Measurements from ENCODE around the gene STUM. TPM values are rescaled to one million over a fixed set of nuclear protein-coding genes. Genes with fewer than 3 reads are reported as not detected.

The STUM gene
- total and polyA plus RNA-seq, 10 of the 15 experiments (the other 5 are each of a cell fraction or from before 2014, with no cell fraction given): under 0.01 to 0.15 (median 0.09) TPM; not detected in 5

- POLR2A ChIA-PET: interaction anchor here (0.6 kb wide), 1 partner anchor 20 kb away, joined by 4 read pairs; no protein-coding TSS in a partner anchor
- CTCF ChIA-PET: no interaction called here
- ATAC-seq (no peak), DNase-seq (ENCODE audit: low read depth, low spot score) (no peak), FAIRE-seq (no peak)
- no peaks in the 10 kb centered on the region for H3K9me3 ChIP-seq (replicated peaks; ENCODE audit: control insufficient read depth, insufficient read depth, low read length)
- TF ChIP-seq SREBF1 (IDR thresholded peaks at IDR 0.05; ENCODE audit: low read length): no peak
- no peak for TF ChIP-seq TAF1 (IDR thresholded peaks at IDR 0.05; ENCODE audit: borderline replicate concordance, low read depth, low read length)
- no peak for TF ChIP-seq WRNIP1 (IDR thresholded peaks at IDR 0.05; ENCODE audit: borderline replicate concordance, low read depth, low read length)
- SMC1A ChIA-PET (ENCODE audit: uncharacterized antibody, unreplicated experiment): no interaction called here
- H3K27ac ChIP-seq (ENCODE audit: control insufficient read depth, insufficient read depth): no peak overlapping the region
- H3K4me3 ChIP-seq: no peak overlapping the region
- in situ Hi-C loops (cut with MboI) (no loop called here), intact Hi-C loops (cut with micrococcal nuclease; ENCODE audit: unreplicated experiment) (no loop called here)
- no peaks in the 10 kb centered on the region for H3K36me3 ChIP-seq (ENCODE audit: control insufficient read depth in 2 of 2, insufficient read depth in 2 of 2, low read length in 1 of 2)
- no peaks in the 10 kb centered on the region for H3K4me1 ChIP-seq (ENCODE audit: control insufficient read depth, insufficient read depth, low read length)
- BruUV-seq (replicated peaks): no TSS peak
- RAD21 ChIA-PET (ENCODE audit: unreplicated experiment): no interaction called here
- no peaks in the 10 kb centered on the region for H4K20me1 ChIP-seq (ENCODE audit: control insufficient read depth, insufficient read depth)
- H3K27me3 ChIP-seq (replicated peaks in 1 of 2; ENCODE audit: control insufficient read depth in 2 of 2, insufficient read depth in 2 of 2, low read length in 1 of 2): peaks cover 3 to 6% of the 10 kb centered on the region in 2 experiments; a peak in 2 of 4 replicates
- no peak overlapping the region for H3K9ac ChIP-seq (ENCODE audit: control insufficient read depth, insufficient read depth, low read length)
- WGBS (ENCODE audit: insufficient coverage, insufficient replicate concordance, low lambda C conversion rate, missing lambda C conversion rate): 15% methylated on average over 2 of the region's 2 CpGs
- H3K4me2 ChIP-seq (ENCODE audit: control insufficient read depth, insufficient read depth): no peak overlapping the region
- no peaks in the 10 kb centered on the region for H3K79me2 ChIP-seq (ENCODE audit: control insufficient read depth, insufficient read depth, low read length)
- H2AFZ ChIP-seq (ENCODE audit: control insufficient read depth, low read depth, low read length): no peak overlapping the region
Observed at GRCh38 chr1:226562989-226563388, 14.4 kb downstream of the STUM start.

DNA sequence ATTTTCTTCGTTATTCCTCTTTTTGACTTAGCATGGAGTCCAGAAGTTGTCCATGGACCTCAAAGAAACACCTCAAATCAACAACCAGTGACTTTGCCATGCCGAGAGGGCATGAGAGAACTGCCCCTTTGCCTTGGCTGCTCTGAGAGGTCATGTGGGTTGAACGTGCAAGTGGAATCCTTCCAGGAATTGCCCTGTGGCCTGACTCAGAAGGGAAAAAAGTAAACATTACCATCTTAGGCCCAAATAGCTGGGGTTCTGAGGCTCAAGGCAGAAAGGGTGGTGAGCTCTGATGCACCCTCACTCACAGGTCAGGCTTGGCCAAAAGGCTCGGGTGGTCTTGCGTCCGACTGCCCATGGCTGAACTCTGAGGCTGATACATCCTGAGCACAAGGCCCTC, 15.1 kb downstream of the STUM start:
- H3K9me3 ChIP-seq (replicated peaks; ENCODE audit: control insufficient read depth, insufficient read depth, low read length): no peaks in the 10 kb centered on the region
- no peaks in the 10 kb centered on the region for H3K36me3 ChIP-seq (ENCODE audit: control insufficient read depth in 2 of 2, insufficient read depth in 2 of 2, low read length in 1 of 2)
- H3K4me1 ChIP-seq (ENCODE audit: control insufficient read depth, insufficient read depth, low read length): no peaks in the 10 kb centered on the region
- no peaks in the 10 kb centered on the region for H3K79me2 ChIP-seq (ENCODE audit: control insufficient read depth, insufficient read depth, low read length)
- in situ Hi-C loops (cut with MboI) (no loop called here), intact Hi-C loops (cut with micrococcal nuclease; ENCODE audit: unreplicated experiment) (no loop called here)
- RAD21 ChIA-PET (ENCODE audit: unreplicated experiment): no interaction called here
- CTCF ChIA-PET: interaction anchor here (0.6 kb wide), 1 partner anchor 25 kb away, joined by 3 read pairs; no protein-coding TSS in a partner anchor
- no TSS peak for BruUV-seq (replicated peaks)
- no peak overlapping the region for H2AFZ ChIP-seq (ENCODE audit: control insufficient read depth, low read depth, low read length)
- no peaks in the 10 kb centered on the region for H4K20me1 ChIP-seq (ENCODE audit: control insufficient read depth, insufficient read depth)
- H3K27me3 ChIP-seq (replicated peaks in 1 of 2; ENCODE audit: control insufficient read depth in 2 of 2, insufficient read depth in 2 of 2, low read length in 1 of 2): peaks cover 5 to 6% of the 10 kb centered on the region in 2 experiments; a peak in 2 of 4 replicates
- no peak for FAIRE-seq
- WGBS (ENCODE audit: insufficient coverage, insufficient replicate concordance, low lambda C conversion rate, missing lambda C conversion rate): 23% methylated on average over 6 of the region's 6 CpGs
- ATAC-seq: no peak
- POLR2A ChIA-PET: no interaction called here
- SMC1A ChIA-PET (ENCODE audit: uncharacterized antibody, unreplicated experiment): no interaction called here
- no peak overlapping the region for H3K27ac ChIP-seq (ENCODE audit: control insufficient read depth, insufficient read depth)
- DNase-seq (ENCODE audit: low read depth, low spot score): no peak
- no peak overlapping the region for H3K4me2 ChIP-seq (ENCODE audit: control insufficient read depth, insufficient read depth)
- H3K4me3 ChIP-seq: no peak overlapping the region
- H3K9ac ChIP-seq (ENCODE audit: control insufficient read depth, insufficient read depth, low read length): no peak overlapping the region
- TF ChIP-seq SREBF1 (IDR thresholded peaks at IDR 0.05; ENCODE audit: low read length): no peak
- TF ChIP-seq, protein P1, sequence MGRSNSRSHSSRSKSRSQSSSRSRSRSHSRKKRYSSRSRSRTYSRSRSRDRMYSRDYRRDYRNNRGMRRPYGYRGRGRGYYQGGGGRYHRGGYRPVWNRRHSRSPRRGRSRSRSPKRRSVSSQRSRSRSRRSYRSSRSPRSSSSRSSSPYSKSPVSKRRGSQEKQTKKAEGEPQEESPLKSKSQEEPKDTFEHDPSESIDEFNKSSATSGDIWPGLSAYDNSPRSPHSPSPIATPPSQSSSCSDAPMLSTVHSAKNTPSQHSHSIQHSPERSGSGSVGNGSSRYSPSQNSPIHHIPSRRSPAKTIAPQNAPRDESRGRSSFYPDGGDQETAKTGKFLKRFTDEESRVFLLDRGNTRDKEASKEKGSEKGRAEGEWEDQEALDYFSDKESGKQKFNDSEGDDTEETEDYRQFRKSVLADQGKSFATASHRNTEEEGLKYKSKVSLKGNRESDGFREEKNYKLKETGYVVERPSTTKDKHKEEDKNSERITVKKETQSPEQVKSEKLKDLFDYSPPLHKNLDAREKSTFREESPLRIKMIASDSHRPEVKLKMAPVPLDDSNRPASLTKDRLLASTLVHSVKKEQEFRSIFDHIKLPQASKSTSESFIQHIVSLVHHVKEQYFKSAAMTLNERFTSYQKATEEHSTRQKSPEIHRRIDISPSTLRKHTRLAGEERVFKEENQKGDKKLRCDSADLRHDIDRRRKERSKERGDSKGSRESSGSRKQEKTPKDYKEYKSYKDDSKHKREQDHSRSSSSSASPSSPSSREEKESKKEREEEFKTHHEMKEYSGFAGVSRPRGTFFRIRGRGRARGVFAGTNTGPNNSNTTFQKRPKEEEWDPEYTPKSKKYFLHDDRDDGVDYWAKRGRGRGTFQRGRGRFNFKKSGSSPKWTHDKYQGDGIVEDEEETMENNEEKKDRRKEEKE (IDR thresholded peaks at IDR 0.05): no peak
- no peak for TF ChIP-seq CBX3 (IDR thresholded peaks at IDR 0.05; ENCODE audit: borderline replicate concordance, low read depth)
- no peak for TF ChIP-seq KLF5 (IDR thresholded peaks at IDR 0.05; ENCODE audit: partially characterized antibody)
- TF ChIP-seq BMI1 (IDR thresholded peaks at IDR 0.05; ENCODE audit: borderline replicate concordance): no peak
- TF ChIP-seq ESRRA (IDR thresholded peaks at IDR 0.05; ENCODE audit: low read length): no peak
- TF ChIP-seq, protein P2, sequence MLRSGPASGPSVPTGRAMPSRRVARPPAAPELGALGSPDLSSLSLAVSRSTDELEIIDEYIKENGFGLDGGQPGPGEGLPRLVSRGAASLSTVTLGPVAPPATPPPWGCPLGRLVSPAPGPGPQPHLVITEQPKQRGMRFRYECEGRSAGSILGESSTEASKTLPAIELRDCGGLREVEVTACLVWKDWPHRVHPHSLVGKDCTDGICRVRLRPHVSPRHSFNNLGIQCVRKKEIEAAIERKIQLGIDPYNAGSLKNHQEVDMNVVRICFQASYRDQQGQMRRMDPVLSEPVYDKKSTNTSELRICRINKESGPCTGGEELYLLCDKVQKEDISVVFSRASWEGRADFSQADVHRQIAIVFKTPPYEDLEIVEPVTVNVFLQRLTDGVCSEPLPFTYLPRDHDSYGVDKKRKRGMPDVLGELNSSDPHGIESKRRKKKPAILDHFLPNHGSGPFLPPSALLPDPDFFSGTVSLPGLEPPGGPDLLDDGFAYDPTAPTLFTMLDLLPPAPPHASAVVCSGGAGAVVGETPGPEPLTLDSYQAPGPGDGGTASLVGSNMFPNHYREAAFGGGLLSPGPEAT (IDR thresholded peaks at IDR 0.05; ENCODE audit: low read depth): no peak
- TF ChIP-seq ZNF207 (IDR thresholded peaks at IDR 0.05; ENCODE audit: borderline replicate concordance): no peak
- no peak for TF ChIP-seq EED (IDR thresholded peaks at IDR 0.05; ENCODE audit: low read depth)
- TF ChIP-seq CREM (IDR thresholded peaks at IDR 0.05; ENCODE audit: low read depth): no peak
- TF ChIP-seq BRCA1 (IDR thresholded peaks at IDR 0.05; ENCODE audit: low read depth, low read length): no peak
- TF ChIP-seq RUNX3 (IDR thresholded peaks at IDR 0.05; ENCODE audit: low read length): no peak
- TF ChIP-seq STAT1 (conservative IDR thresholded peaks at IDR 0.05): no peak
- no peak for TF ChIP-seq LARP7 (IDR thresholded peaks at IDR 0.05)
